A673 (cell line): ENCODE measurements around the gene HSF5. TPM values are rescaled to one million over a fixed set of nuclear protein-coding genes. Genes with fewer than 3 reads are reported as not detected.
A peak's percentile ranks its signal among the peaks of the same experiment; 100 is the strongest.

Experiments
- BruUV-seq: library from RNA; stranded (reverse); fragments of 400-500 nt; replicated peaks from 2 replicates; lab custom pipeline; 2021; lab: Mats Ljungman, UMichigan
- CTCF ChIA-PET: fragments of 300-600 bp; sonication (Branson Sonifier 250); formaldehyde crosslinking; loops from one replicate; lab custom pipeline; 2022; ENCODE audit warnings: antibody characterized with exemption; lab: Charles Lee
- POLR2A ChIA-PET: fragments of 300-600 bp; sonication (Branson Sonifier 250); formaldehyde crosslinking; loops from one replicate; lab custom pipeline; 2022; ENCODE audit warnings: antibody characterized with exemption; ENCODE audit not compliant: low non-redundant PET; lab: Charles Lee
- DNase-seq: peaks from one replicate; pipeline ENCODE4 v3.0.0-alpha.2; 2015; ENCODE audit warnings: low spot score
- H3K27ac ChIP-seq: fragments of 200-600 bp; sonication (generic); 2 replicates; pipeline ENCODE4 v1.5.1; 2016; ENCODE audit warnings: mixed run types, low read depth, mild to moderate bottlenecking, mixed read lengths, antibody characterized with exemption, low read length; ENCODE audit not compliant: poor library complexity, severe bottlenecking
- H3K27me3 ChIP-seq: fragments of 200-600 bp; sonication (generic); replicated peaks from 2 replicates; pipeline ENCODE4 v1.6.1; 2017; ENCODE audit warnings: mixed run types, low read depth, mild to moderate bottlenecking, mixed read lengths, antibody characterized with exemption, low read length; ENCODE audit not compliant: insufficient read depth, poor library complexity
- H3K36me3 ChIP-seq: fragments of 200-600 bp; sonication (generic); 2 replicates; pipeline ENCODE4 v1.6.1; 2016; ENCODE audit warnings: mixed run types, mild to moderate bottlenecking, mixed read lengths, antibody characterized with exemption, low read length; ENCODE audit not compliant: insufficient read depth, poor library complexity, severe bottlenecking
- H3K4me1 ChIP-seq: fragments of 200-600 bp; sonication (generic); 2 replicates; pipeline ENCODE4 v1.6.1; 2017; ENCODE audit warnings: mixed run types, mild to moderate bottlenecking, mixed read lengths, antibody characterized with exemption, low read length; ENCODE audit not compliant: insufficient read depth, poor library complexity, severe bottlenecking
- H3K4me3 ChIP-seq: fragments of 200-600 bp; sonication (generic); 2 replicates; pipeline ENCODE4 v1.5.1; 2016; ENCODE audit warnings: low read depth, mixed run types, mild to moderate bottlenecking, mixed read lengths, low read length; ENCODE audit not compliant: poor library complexity, severe bottlenecking
- H3K9me3 ChIP-seq: fragments of 200-600 bp; sonication (generic); 2 replicates; pipeline ENCODE4 v1.6.1; 2016; ENCODE audit warnings: mixed run types, low read depth, mild to moderate bottlenecking, mixed read lengths, antibody characterized with exemption, low read length; ENCODE audit not compliant: poor library complexity, severe bottlenecking
- CTCF ChIP-seq: fragments of 300-800, 200-600 bp; sonication (generic); conservative IDR thresholded peaks from 2 replicates; pipeline ENCODE4 v1.5.1; 2017; ENCODE audit warnings: low read depth, mild to moderate bottlenecking, antibody characterized with exemption, low read length, moderate library complexity, mixed read lengths
- EZH2 ChIP-seq: fragments of 200-600 bp; sonication (generic); IDR thresholded peaks from 2 replicates; pipeline ENCODE4 v1.6.1; 2017; ENCODE audit warnings: borderline replicate concordance, low read depth, mild to moderate bottlenecking, mixed read lengths, antibody characterized with exemption, low read length; ENCODE audit not compliant: poor library complexity, severe bottlenecking
- intact Hi-C: fragments of 100-400 bp; cut with micrococcal nuclease; formaldehyde crosslinking; loops from one replicate; pipeline ENCODE4 v1.10.0; 2022; ENCODE audit not compliant: unreplicated experiment
- total RNA-seq: library from RNA; stranded (reverse); gene quantifications from 2 replicates; pipeline ENCODE4 v1.2.3, GENCODE V29; 2021

The HSF5 gene
- total RNA-seq, 1 experiment from 2014 or later, result 0.06 TPM

- DNase-seq, result no peak
- Histone ChIP-seq H3K27ac (no peak overlapping the region), H3K4me1 (no peaks in the 10 kb centered on the region), H3K9me3 (no peaks in the 10 kb centered on the region), H3K4me3 (no peak overlapping the region), H3K36me3 (no peaks in the 10 kb centered on the region), H3K27me3 (peaks cover 71% of the 10 kb centered on the region)
- BruUV-seq, result no TSS peak
- intact Hi-C loops, result no loop called here
- ChIA-PET POLR2A (no interaction called here), CTCF (interaction anchor here (0.6 kb wide), 1 partner anchor 52 kb away, joined by 5 read pairs; no protein-coding TSS in a partner anchor)
- TF ChIP-seq EZH2 (no peak), CTCF (no peak)
These were observed 93.5 kb downstream of the HSF5 start for GRCh38 chr17:58394534-58395223.

- POLR2A ChIA-PET, result interaction anchor here (0.6 kb wide), 1 partner anchor 1281 kb away, joined by 10 read pairs; no protein-coding TSS in a partner anchor
- TF ChIP-seq CTCF (no peak), EZH2 (no peak)
These were observed 96.8 kb downstream of the HSF5 start for GRCh38 chr17:58391302-58391984.

GRCh38 chr17:58390884-58391283, 97.3 kb downstream of the HSF5 start:
- peaks cover 44% of the 10 kb centered on the region for H3K27me3 ChIP-seq
- intact Hi-C loops, result no loop called here
- no peaks in the 10 kb centered on the region for H3K4me1 ChIP-seq
- H3K4me3 ChIP-seq, result no peak overlapping the region
- BruUV-seq, result no TSS peak
- H3K9me3 ChIP-seq, result no peaks in the 10 kb centered on the region
- ChIA-PET CTCF (no interaction called here), POLR2A (no interaction called here)
- no peak overlapping the region for H3K27ac ChIP-seq
- H3K36me3 ChIP-seq, result no peaks in the 10 kb centered on the region
- no peak for DNase-seq
- TF ChIP-seq CTCF (no peak), EZH2 (no peak)

More at GRCh38 chr17:58391302-58391984, 96.8 kb downstream of the HSF5 start:
- intact Hi-C loops, result no loop called here
- DNase-seq, result peak; percentile 25
- Histone ChIP-seq H3K9me3 (no peaks in the 10 kb centered on the region), H3K27ac (no peak overlapping the region), H3K4me1 (no peaks in the 10 kb centered on the region), H3K36me3 (no peaks in the 10 kb centered on the region), H3K4me3 (no peak overlapping the region), H3K27me3 (peaks cover 50% of the 10 kb centered on the region)
- BruUV-seq, result no TSS peak
- CTCF ChIA-PET, result no interaction called here
